WI38 (cell line): ENCODE data around the gene TMPRSS6.

Source experiments
- H3K4me3 ChIP-seq: 2 replicates; pipeline ENCODE4 v1.5.1; 2011; ENCODE audit warnings: low read depth, mild to moderate bottlenecking, control low read depth, low read length
- CTCF ChIP-seq: IDR thresholded peaks from 2 replicates; pipeline ENCODE4 v1.5.1; 2012; ENCODE audit warnings: low read depth, mild to moderate bottlenecking, control low read depth, low read length

Gene TMPRSS6

GRCh38 chr22:37132773-37133172, 23.3 kb upstream of the TMPRSS6 start:
- no peak overlapping the region for H3K4me3 ChIP-seq
- no peak for TF ChIP-seq CTCF

- TF ChIP-seq CTCF: no peak
- no peak overlapping the region for H3K4me3 ChIP-seq
Measured at GRCh38 chr22:37129866-37130441, 20.4 kb upstream of the TMPRSS6 start.

- H3K4me3 ChIP-seq: no peak overlapping the region
- TF ChIP-seq CTCF: no peak
Measured at GRCh38 chr22:37128555-37129281, 19.2 kb upstream of the TMPRSS6 start.

GRCh38 chr22:37127350-37127878, 17.9 kb upstream of the TMPRSS6 start:
- no peak for TF ChIP-seq CTCF
- H3K4me3 ChIP-seq: no peak overlapping the region

GRCh38 chr22:37126882-37127281, 17.4 kb upstream of the TMPRSS6 start:
- peak; percentile 49 for TF ChIP-seq CTCF
- H3K4me3 ChIP-seq: no peak overlapping the region

GRCh38 chr22:37126383-37126782, 16.9 kb upstream of the TMPRSS6 start:
- no peak overlapping the region for H3K4me3 ChIP-seq
- no peak for TF ChIP-seq CTCF

GRCh38 chr22:37123649-37124048, 14.1 kb upstream of the TMPRSS6 start:
- no peak overlapping the region for H3K4me3 ChIP-seq
- TF ChIP-seq CTCF: no peak
